Erythroblast (primary cell): ENCODE measurements around the gene LTBP3.

ENCODE experiments used
- GATA1 ChIP-seq: IDR thresholded peaks from 2 replicates; pipeline ENCODE4 v1.6.1; 2011; ENCODE audit warnings: low read depth, mild to moderate bottlenecking, control low read depth, low read length, moderate library complexity
- POLR2A ChIP-seq: IDR thresholded peaks from 2 replicates; pipeline ENCODE4 v1.6.1; 2011; ENCODE audit warnings: mild to moderate bottlenecking, low read length

- no peak for TF ChIP-seq POLR2A
- no peak for TF ChIP-seq GATA1
Measured at GRCh38 chr11:65502274-65502554, 55.9 kb downstream of the LTBP3 start.
